Endothelial cell of umbilical vein (primary cell): ENCODE results near the gene DPP9. TPM values are rescaled to one million over a fixed set of nuclear protein-coding genes. Genes with fewer than 3 reads are reported as not detected.
A peak's percentile ranks its signal among the peaks of the same experiment; 100 is the strongest.

ENCODE experiments used
- Bru-seq: library from RNA; stranded (reverse); fragments of 400-500 nt; gene quantifications from one replicate; lab custom pipeline; 2021; lab: Mats Ljungman, UMichigan
- BruChase-seq, 2 experiments: library from RNA; stranded (reverse); fragments of 400-500 nt; gene quantifications; one replicate each; lab custom pipeline; 2021; lab: Mats Ljungman, UMichigan
- BruUV-seq: library from RNA; stranded (reverse); fragments of 400-500 nt; replicated peaks from 2 replicates; lab custom pipeline; 2021; lab: Mats Ljungman, UMichigan
- CTCF ChIA-PET: fragments of 300-600, 350-600 bp; sonication (Branson Sonifier 250); formaldehyde crosslinking; loops from one replicate; lab custom pipeline; 2021; ENCODE audit warnings: antibody characterized with exemption, inconsistent platforms; lab: Charles Lee
- POLR2A ChIA-PET: fragments of 300-600, 350-600 bp; sonication (Branson Sonifier 250); formaldehyde crosslinking; loops from one replicate; lab custom pipeline; 2021; ENCODE audit warnings: antibody characterized with exemption, inconsistent platforms; lab: Charles Lee
- DNase-seq: peaks from one replicate; pipeline ENCODE4 v3.0.0-alpha.2; 2011; ENCODE audit warnings: low read depth, low spot score
- FAIRE-seq: peaks from 2 replicates; lab custom pipeline; 2011; peaks lifted over from hg19 to GRCh38; lab: Jason Lieb, UNC
- H2AFZ ChIP-seq: 2 replicates; pipeline ENCODE4 v1.6.0; 2012; ENCODE audit warnings: low read depth, low read length, control low read depth, inconsistent platforms
- H3K27ac ChIP-seq: 2 replicates; pipeline ENCODE4 v1.5.1; 2011; ENCODE audit warnings: low read depth, mild to moderate bottlenecking, control low read depth, low read length, moderate library complexity; ENCODE audit not compliant: insufficient read depth
- H3K27me3 ChIP-seq, 2 experiments: 2 replicates each; pipeline versions ENCODE4 v1.6.0 to v1.6.1; 2011; ENCODE audit warnings: low read length in 2 of 2, mixed read lengths in 1 of 2; ENCODE audit not compliant: control insufficient read depth in 2 of 2, insufficient read depth in 2 of 2
- H3K36me3 ChIP-seq, 2 experiments: 2 replicates in 1 of 2; 3 replicates in 1 of 2; pipeline ENCODE4 v1.5.1; 2011; ENCODE audit warnings: low read length in 2 of 2, mild to moderate bottlenecking in 1 of 2, moderate library complexity in 1 of 2; ENCODE audit not compliant: control insufficient read depth in 2 of 2, insufficient read depth in 2 of 2; ENCODE audit errors: extremely low read depth in 1 of 2
- H3K4me1 ChIP-seq: 3 replicates; pipeline ENCODE4 v1.5.1; 2011; ENCODE audit warnings: mild to moderate bottlenecking, low read length; ENCODE audit not compliant: control insufficient read depth, insufficient read depth; ENCODE audit errors: extremely low read depth
- H3K4me2 ChIP-seq: 2 replicates; pipeline ENCODE4 v1.6.1; 2011; ENCODE audit warnings: low read length, control low read depth, mixed read lengths; ENCODE audit not compliant: insufficient read depth
- H3K4me3 ChIP-seq, 3 experiments: fragments of 200-600 bp in 1 of 3; sonication (generic), shearing (Covaris generic) in 1 of 3; replicated peaks in 1 of 3; 2 replicates each; pipeline ENCODE4 v1.5.1; 2011 to 2016; ENCODE audit warnings: control low read depth in 3 of 3, low read length in 3 of 3, mild to moderate bottlenecking in 2 of 3, inconsistent platforms in 1 of 3, low read depth in 1 of 3, moderate library complexity in 1 of 3; ENCODE audit not compliant: insufficient read depth in 1 of 3
- H3K79me2 ChIP-seq: 2 replicates; pipeline ENCODE4 v1.6.0; 2012; ENCODE audit warnings: low read length, inconsistent platforms; ENCODE audit not compliant: control insufficient read depth, insufficient read depth
- H3K9ac ChIP-seq: replicated peaks from 2 replicates; pipeline ENCODE3; 2011; ENCODE audit warnings: low read length, control low read depth; ENCODE audit not compliant: insufficient read depth; ENCODE audit errors: extremely low read depth
- H3K9me1 ChIP-seq: replicated peaks from 3 replicates; pipeline ENCODE4 v1.6.0; 2011; ENCODE audit warnings: mild to moderate bottlenecking, low read length; ENCODE audit not compliant: control insufficient read depth, insufficient read depth; ENCODE audit errors: extremely low read depth
- H3K9me3 ChIP-seq: replicated peaks from 2 replicates; pipeline ENCODE4 v1.5.1; 2012; ENCODE audit warnings: low read length, inconsistent platforms; ENCODE audit not compliant: control insufficient read depth, insufficient read depth
- H4K20me1 ChIP-seq: replicated peaks from 2 replicates; pipeline ENCODE3; 2011; ENCODE audit warnings: mild to moderate bottlenecking, low read length; ENCODE audit not compliant: control insufficient read depth, insufficient read depth; ENCODE audit errors: extremely low read depth
- CTCF ChIP-seq, 2 donors: IDR thresholded peaks; 1 replicate in 1 of 2; 2 replicates in 1 of 2; pipeline ENCODE4 v1.5.1; 2011; ENCODE audit warnings: low read length in 2 of 2, mild to moderate bottlenecking in 2 of 2, moderate library complexity in 2 of 2, control low read depth in 1 of 2, inconsistent platforms in 1 of 2, low read depth in 1 of 2; ENCODE audit not compliant: insufficient read depth in 1 of 2; ENCODE audit errors: extremely low read depth in 1 of 2
- EZH2 ChIP-seq: IDR thresholded peaks from 2 replicates; pipeline ENCODE4 v1.6.1; 2012; ENCODE audit warnings: borderline replicate concordance, low read depth, mild to moderate bottlenecking, moderate library complexity, low read length, inconsistent platforms; ENCODE audit not compliant: severe bottlenecking
- FOS ChIP-seq: IDR thresholded peaks from 2 replicates; pipeline ENCODE4 v1.6.1; 2011; ENCODE audit warnings: mild to moderate bottlenecking, low read length, moderate library complexity, borderline replicate concordance; ENCODE audit not compliant: insufficient read depth
- GATA2 ChIP-seq: IDR thresholded peaks from 2 replicates; pipeline ENCODE4 v1.7.0; 2011; ENCODE audit warnings: low read depth, mild to moderate bottlenecking, moderate library complexity, mixed read lengths, low read length; ENCODE audit not compliant: insufficient read length, insufficient read depth
- JUN ChIP-seq: IDR thresholded peaks from 2 replicates; pipeline ENCODE4 v1.6.1; 2011; ENCODE audit warnings: borderline replicate concordance, low read depth; ENCODE audit not compliant: insufficient read length, insufficient read depth
- MAX ChIP-seq: IDR thresholded peaks from 2 replicates; pipeline ENCODE4 v1.6.1; 2011; ENCODE audit not compliant: insufficient read depth, insufficient read length
- MYC ChIP-seq: IDR thresholded peaks from one replicate; pipeline ENCODE4 v1.6.1; 2011; ENCODE audit warnings: mild to moderate bottlenecking, low read depth, low read length
- POLR2A ChIP-seq: IDR thresholded peaks from 2 replicates; pipeline ENCODE4 v1.6.1; 2012; ENCODE audit warnings: low read depth, mild to moderate bottlenecking, control low read depth, low read length
- POLR2AphosphoS5 ChIP-seq: IDR thresholded peaks from 2 replicates; pipeline ENCODE4 v1.6.1; 2012; ENCODE audit warnings: low read depth, mild to moderate bottlenecking, control low read depth, low read length, moderate library complexity; ENCODE audit not compliant: insufficient read depth
- dilution Hi-C: fragments of 300-500 bp; cut with MboI; formaldehyde crosslinking; loops from one replicate; pipeline ENCODE4 v1.15.0; 2019; ENCODE audit warnings: low sequenced_read_pairs; ENCODE audit not compliant: extremely low pct_ligation_motif_present
- intact Hi-C: fragments of 100-400 bp; cut with micrococcal nuclease; formaldehyde crosslinking; loops from one replicate; pipeline ENCODE4 v1.10.0; 2022
- long read RNA-seq: library from polyadenylated mRNA; stranded (forward); transcript quantifications from one replicate; pipeline ENCODE4 v2.0.0, GENCODE V29; 2021
- polyA minus RNA-seq, 3 experiments: library from RNA; depleted of rRNA, polyadenylated mRNA; stranded (reverse); fragments of >200 nt; gene quantifications; 1 replicate in 1 of 3; 2 replicates in 2 of 3; pipeline ENCODE4 v1.2.3, GENCODE V29; 2011
- polyA plus RNA-seq, 4 experiments: library from polyadenylated mRNA; depleted of rRNA in 3 of 4; stranded (reverse) in 3 of 4; unstranded in 1 of 4; fragments of >200 nt; gene quantifications; 2 replicates each; pipeline versions ENCODE4 v1.2.1 to v1.2.3, GENCODE V29; 2011 to 2012; ENCODE audit warnings: missing spikeins in 1 of 4
- total RNA-seq: library from RNA; stranded (reverse); gene quantifications from 2 replicates; pipeline ENCODE4 v1.2.3, GENCODE V29; 2021

DPP9 gene
- 87.6 and 98.0 TPM in 2 replicates for total RNA-seq
- 31.5 and 38.3 TPM in 2 replicates for polyA plus RNA-seq
- polyA plus RNA-seq (2011; cell fraction: cytosol; rRNA removed) = 20.3 TPM in 2 replicates
- polyA plus RNA-seq (2011; cell fraction: nucleus; rRNA removed) = 34.8 and 37.6 TPM in 2 replicates
- 52.3 and 53.6 TPM in 2 replicates for polyA plus RNA-seq (2012)
- 17.5 and 24.7 TPM in 2 replicates for polyA minus RNA-seq
- polyA minus RNA-seq (2011; cell fraction: cytosol; rRNA and poly(A)+ RNA removed) = 17.6 TPM
- polyA minus RNA-seq (2011; cell fraction: nucleus; rRNA and poly(A)+ RNA removed) = 25.6 and 54.2 TPM in 2 replicates
- Bru-seq, nascent RNA = percentile 69 among the genes with signal in this experiment
- BruChase-seq, experiment 1, labeled RNA remaining after a 6-hour chase = percentile 86 among the genes with signal in this experiment
- BruChase-seq, experiment 2, labeled RNA remaining after a 2-hour chase = percentile 75 among the genes with signal in this experiment
- long read RNA-seq, full-length matches to known transcripts = 38 of 152 reads
- long read RNA-seq, partial matches to known transcripts = 72 of 152 reads
- long read RNA-seq, other reads (novel, unspliced or antisense) = 42 of 152 reads

DNA sequence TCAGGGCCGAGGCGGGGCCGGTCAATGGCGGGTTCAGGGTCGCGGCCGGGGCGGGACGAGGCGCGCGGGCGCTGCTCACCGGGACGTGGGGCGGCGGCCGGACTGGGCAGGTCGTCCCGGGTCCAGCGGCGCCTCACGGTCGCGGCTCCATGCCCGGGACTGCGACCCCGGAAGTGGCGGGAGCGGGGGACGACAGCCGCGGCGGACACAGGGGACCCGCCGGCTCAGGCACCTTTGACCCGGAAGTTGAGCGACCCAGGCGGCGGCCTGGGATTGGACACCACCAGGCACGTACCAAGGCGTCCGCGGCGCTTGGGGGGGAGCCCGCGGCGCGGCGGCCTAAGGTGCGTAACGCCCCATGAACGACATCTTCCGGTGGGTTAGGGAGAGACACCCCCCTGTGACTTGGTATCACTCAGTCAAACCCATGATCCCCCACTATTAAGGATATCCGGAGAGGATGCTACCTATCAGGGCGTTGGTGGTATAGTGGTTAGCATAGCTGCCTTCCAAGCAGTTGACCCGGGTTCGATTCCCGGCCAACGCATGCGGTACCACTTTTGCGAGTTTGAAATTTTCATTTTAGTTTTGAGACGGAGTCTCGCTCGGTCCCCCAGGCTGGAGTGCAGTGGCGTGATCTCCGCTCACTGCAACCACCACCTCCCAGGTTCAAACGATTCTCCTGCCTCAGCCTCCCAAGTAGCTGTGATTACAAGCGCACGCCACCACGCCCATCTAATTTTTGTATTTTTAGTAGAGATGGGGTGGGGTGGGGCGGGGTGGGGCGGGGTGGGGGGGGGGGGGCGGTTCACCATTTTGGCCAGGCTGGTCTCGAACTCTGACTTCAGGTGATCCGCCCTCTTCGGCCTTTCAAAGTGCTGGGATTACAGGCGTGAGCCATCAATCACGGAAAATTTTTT, at the start of gene DPP9:
TSS of gene DPP9 (minus strand) at position 248 of the 920 bp plus-strand sequence. CDS start 3,936 bp downstream, outside the sequence.
- DNase-seq = peak; percentile 98
- FAIRE-seq = no peak
- POLR2A ChIA-PET = interaction anchor here (1.9 kb wide), 1 partner anchor 68 kb away, joined by 4 read pairs; the partner anchor contains the start of gene FEM1A

More for the DNA sequence above, at the start of gene DPP9:
- no peaks in the 10 kb centered on the region for H3K9me1 ChIP-seq
- H3K27me3 ChIP-seq = no peaks in the 10 kb centered on the region
- BruUV-seq = no TSS peak
- H3K9me3 ChIP-seq = no peaks in the 10 kb centered on the region
- dilution Hi-C loops = no loop called here
- CTCF ChIA-PET = interaction anchor here (1.0 to 16.2 kb wide), 6 partner anchors 10 to 188 kb away, joined by 3 to 362 read pairs (median 4); partner anchors contain the start of genes FEM1A and MYDGF
- H3K4me3 ChIP-seq = peak within 1 kb of the TSS; percentile 49 to 88 (median 54)
- H3K27ac ChIP-seq = peak within 1 kb of the TSS; percentile 62
- H3K4me2 ChIP-seq = peak within 1 kb of the TSS; percentile 91
- no peaks in the 10 kb centered on the region for H4K20me1 ChIP-seq
- peaks cover 0 to 10% of the 10 kb centered on the region in 2 experiments for H3K36me3 ChIP-seq
- peak within 1 kb of the TSS; percentile 90 for H2AFZ ChIP-seq
- peaks cover 13% of the 10 kb centered on the region for H3K4me1 ChIP-seq
- peaks cover 40% of the 10 kb centered on the region for H3K79me2 ChIP-seq
- peak within 1 kb of the TSS; percentile 71 for H3K9ac ChIP-seq
- TF ChIP-seq MYC = peak; percentile 29
- peak; percentile 99 for TF ChIP-seq POLR2AphosphoS5
- TF ChIP-seq EZH2 = no peak
- TF ChIP-seq POLR2A = peak; percentile 61
- TF ChIP-seq CTCF (IDR thresholded peaks at IDR 0.05; ENCODE audit: extremely low read depth in 1 of 2, insufficient read depth in 1 of 2, low read depth in 1 of 2, low read length in 2 of 2) = peak in 1 of 2 donors; percentile 4
- TF ChIP-seq GATA2 = no peak
- TF ChIP-seq JUN = no peak
- peak; percentile 5 for TF ChIP-seq FOS
- no peak for TF ChIP-seq MAX
- intact Hi-C loops = loop anchor here (1.0 to 5.0 kb wide), 8 partner anchors 11 to 243 kb away; partner anchors contain the start of genes FEM1A, KDM4B, MYDGF and PLIN3
